H1 (cell line): ENCODE data around the gene ARHGAP24. TPM values are rescaled to one million over a fixed set of nuclear protein-coding genes. Genes with fewer than 3 reads are reported as not detected.

Source experiments
- CTCF ChIA-PET: fragments of 300-600 bp; sonication (Branson Sonifier 250); formaldehyde crosslinking; loops from one replicate; lab custom pipeline; 2021; ENCODE audit not compliant: partially characterized antibody; lab: Charles Lee
- POLR2A ChIA-PET: fragments of 300-600 bp; sonication (Branson Sonifier 250); formaldehyde crosslinking; loops from one replicate; lab custom pipeline; 2021; ENCODE audit warnings: inconsistent platforms; ENCODE audit not compliant: partially characterized antibody; lab: Charles Lee
- DNase-seq, 2 experiments: peaks; one replicate each; pipeline versions ENCODE4 v3.0.0 to v3.0.0-alpha.2; 2010 to 2022; ENCODE audit warnings: low spot score in 2 of 2, low read depth in 1 of 2, mixed read lengths in 1 of 2
- FAIRE-seq: peaks from 2 replicates; lab custom pipeline; 2011; peaks lifted over from hg19 to GRCh38; lab: Jason Lieb, UNC
- H2AFZ ChIP-seq: 2 replicates; pipeline ENCODE4 v1.8.1; 2012; ENCODE audit warnings: low read length, inconsistent platforms
- H2AK5ac ChIP-seq: 2 replicates; pipeline ENCODE4 v1.6.1; 2013; ENCODE audit warnings: low read depth, low read length
- H2BK120ac ChIP-seq: replicated peaks from 2 replicates; pipeline ENCODE3; 2013; ENCODE audit warnings: low read depth, low read length, inconsistent platforms
- H2BK12ac ChIP-seq: 2 replicates; pipeline ENCODE4 v1.6.1; 2013; ENCODE audit warnings: low read depth, low read length
- H2BK15ac ChIP-seq: 2 replicates; pipeline ENCODE4 v1.6.1; 2013; ENCODE audit warnings: low read length
- H2BK20ac ChIP-seq: 2 replicates; pipeline ENCODE4 v1.6.1; 2013; ENCODE audit warnings: low read length
- H2BK5ac ChIP-seq: 2 replicates; pipeline ENCODE4 v1.6.1; 2013; ENCODE audit warnings: low read depth, low read length
- H3K14ac ChIP-seq: 2 replicates; pipeline ENCODE4 v1.6.1; 2013; ENCODE audit warnings: inconsistent platforms; ENCODE audit not compliant: insufficient read length
- H3K18ac ChIP-seq: 2 replicates; pipeline ENCODE4 v1.6.1; 2013; ENCODE audit warnings: low read length; ENCODE audit errors: extremely low read depth
- H3K23ac ChIP-seq: 2 replicates; pipeline ENCODE4 v1.6.1; 2013; ENCODE audit warnings: inconsistent platforms; ENCODE audit not compliant: insufficient read length
- H3K23me2 ChIP-seq: 2 replicates; pipeline ENCODE4 v1.6.1; 2013; ENCODE audit warnings: low read depth, low read length
- H3K27ac ChIP-seq: 2 replicates; pipeline ENCODE4 v1.6.1; 2011; ENCODE audit warnings: low read depth, low read length, inconsistent platforms
- H3K27me3 ChIP-seq, 4 experiments: replicated peaks in 1 of 4; 1 replicate in 1 of 4; 2 replicates in 3 of 4; pipeline versions ENCODE4 v1.6.1 to v1.8.1; 2011 to 2013; ENCODE audit warnings: low read length in 3 of 4, mild to moderate bottlenecking in 3 of 4, inconsistent platforms in 2 of 4, mixed read lengths in 2 of 4, moderate library complexity in 1 of 4; ENCODE audit not compliant: control insufficient read depth in 3 of 4, insufficient read depth in 3 of 4; ENCODE audit errors: extremely low read depth in 1 of 4
- H3K36me3 ChIP-seq, 4 experiments: 2 replicates each; pipeline versions ENCODE4 v1.6.1 to v1.8.1; 2011 to 2013; ENCODE audit warnings: mild to moderate bottlenecking in 4 of 4, low read length in 3 of 4, moderate library complexity in 2 of 4, control low read depth in 1 of 4, inconsistent platforms in 1 of 4; ENCODE audit not compliant: insufficient read depth in 4 of 4, control insufficient read depth in 2 of 4
- H3K4ac ChIP-seq: replicated peaks from 2 replicates; pipeline ENCODE3; 2013; ENCODE audit warnings: low read length, low read depth, mixed read lengths, inconsistent platforms; ENCODE audit not compliant: insufficient read length
- H3K4me1 ChIP-seq, 4 experiments: replicated peaks in 1 of 4; 1 replicate in 1 of 4; 2 replicates in 3 of 4; pipeline versions ENCODE4 v1.6.1 to v1.8.1; 2011 to 2013; ENCODE audit warnings: low read length in 3 of 4, inconsistent platforms in 2 of 4, mixed read lengths in 1 of 4; ENCODE audit not compliant: insufficient read depth in 4 of 4, control insufficient read depth in 3 of 4
- H3K4me2 ChIP-seq, 2 experiments: 2 replicates each; pipeline versions ENCODE4 v1.6.1 to v1.8.1; 2011 to 2013; ENCODE audit warnings: low read depth in 2 of 2, low read length in 2 of 2, control low read depth in 1 of 2, inconsistent platforms in 1 of 2, mild to moderate bottlenecking in 1 of 2; ENCODE audit not compliant: insufficient read depth in 1 of 2
- H3K4me3 ChIP-seq, 4 experiments: fragments of 200-600, 300-600 bp in 1 of 4; sonication (generic), shearing (Covaris generic), sonication (Bioruptor Twin) in 1 of 4; 2 replicates each; pipeline versions ENCODE4 v1.5.1 to v1.8.1; 2011 to 2016; ENCODE audit warnings: low read length in 4 of 4, low read depth in 3 of 4, control low read depth in 2 of 4, inconsistent platforms in 2 of 4, mild to moderate bottlenecking in 2 of 4, mixed read lengths in 1 of 4, moderate library complexity in 1 of 4; ENCODE audit not compliant: insufficient read depth in 2 of 4; ENCODE audit errors: extremely low read depth in 1 of 4
- H3K56ac ChIP-seq: replicated peaks from 2 replicates; pipeline ENCODE3; 2013; ENCODE audit warnings: low read depth, mild to moderate bottlenecking, mixed read lengths, low read length, inconsistent platforms; ENCODE audit not compliant: insufficient read length
- H3K79me1 ChIP-seq: 2 replicates; pipeline ENCODE4 v1.6.1; 2013; ENCODE audit warnings: low read depth, low read length, control low read depth
- H3K79me2 ChIP-seq, 2 experiments: 2 replicates each; pipeline versions ENCODE4 v1.6.1 to v1.8.1; 2012 to 2013; ENCODE audit warnings: low read length in 2 of 2, mild to moderate bottlenecking in 2 of 2, inconsistent platforms in 1 of 2; ENCODE audit not compliant: insufficient read depth in 2 of 2, control insufficient read depth in 1 of 2
- H3K9ac ChIP-seq, 4 experiments: replicated peaks in 1 of 4; 1 replicate in 1 of 4; 2 replicates in 3 of 4; pipeline versions ENCODE4 v1.6.1 to v1.8.1; 2011 to 2013; ENCODE audit warnings: low read depth in 3 of 4, low read length in 3 of 4, control low read depth in 2 of 4, mild to moderate bottlenecking in 2 of 4, moderate library complexity in 2 of 4, inconsistent platforms in 1 of 4; ENCODE audit errors: extremely low read depth in 1 of 4
- H3K9me3 ChIP-seq, 2 experiments: 2 replicates each; pipeline versions ENCODE4 v1.6.1 to v1.8.1; 2012 to 2013; ENCODE audit warnings: mild to moderate bottlenecking in 2 of 2, moderate library complexity in 2 of 2, control low read depth in 1 of 2, inconsistent platforms in 1 of 2, low read depth in 1 of 2, low read length in 1 of 2, mixed read lengths in 1 of 2; ENCODE audit not compliant: insufficient read depth in 2 of 2
- H4K20me1 ChIP-seq, 2 experiments: replicated peaks in 1 of 2; 2 replicates each; pipeline versions ENCODE3 to v1.8.1; 2011 to 2013; ENCODE audit warnings: inconsistent platforms in 2 of 2, low read length in 2 of 2, mild to moderate bottlenecking in 1 of 2; ENCODE audit not compliant: insufficient read depth in 2 of 2, control insufficient read depth in 1 of 2
- H4K5ac ChIP-seq: 2 replicates; pipeline ENCODE4 v1.6.1; 2013; ENCODE audit warnings: low read length, low read depth, mixed read lengths, inconsistent platforms; ENCODE audit not compliant: insufficient read length
- H4K8ac ChIP-seq: 2 replicates; pipeline ENCODE4 v1.8.0; 2013; ENCODE audit warnings: mild to moderate bottlenecking, moderate library complexity, low read length, inconsistent platforms; ENCODE audit not compliant: insufficient read depth; ENCODE audit errors: extremely low read depth
- H4K91ac ChIP-seq: replicated peaks from 2 replicates; pipeline ENCODE3; 2013; ENCODE audit warnings: low read length, mixed read lengths, inconsistent platforms; ENCODE audit not compliant: insufficient read length
- CHD2 ChIP-seq: IDR thresholded peaks from 2 replicates; pipeline ENCODE4 v1.6.1; 2012; ENCODE audit warnings: low read length, improper control_type of control experiment
- E2F6 ChIP-seq: IDR thresholded peaks from 2 replicates; pipeline ENCODE4 v1.6.1; 2012; ENCODE audit warnings: inconsistent platforms
- GABPA ChIP-seq: IDR thresholded peaks from 2 replicates; pipeline ENCODE4 v1.6.1; 2011; ENCODE audit warnings: mild to moderate bottlenecking, low read length, moderate library complexity, borderline replicate concordance; ENCODE audit not compliant: insufficient read depth
- HDAC2 ChIP-seq, 2 experiments: fragments of 300-600 bp in 1 of 2; sonication (generic) in 1 of 2; IDR thresholded peaks; 2 replicates each; pipeline ENCODE4 v1.6.1; 2011 to 2012; ENCODE audit warnings: low read depth in 2 of 2, low read length in 2 of 2, mild to moderate bottlenecking in 2 of 2, moderate library complexity in 2 of 2, borderline replicate concordance in 1 of 2, inconsistent platforms in 1 of 2
- HDAC6 ChIP-seq: IDR thresholded peaks from one replicate; pipeline ENCODE4 v1.7.1; 2012; ENCODE audit warnings: low read depth, mild to moderate bottlenecking, inconsistent platforms, low read length, moderate library complexity
- KDM1A ChIP-seq: fragments of 200-600, 300-600 bp; sonication (generic); IDR thresholded peaks from 2 replicates; pipeline ENCODE4 v1.7.1; 2016; ENCODE audit warnings: mild to moderate bottlenecking, low read length, borderline replicate concordance
- PHF8 ChIP-seq: fragments of 200-600 bp; sonication (generic); conservative IDR thresholded peaks from 2 replicates; pipeline ENCODE4 v1.7.1; 2012; ENCODE audit warnings: low read depth, mild to moderate bottlenecking, inconsistent platforms, low read length, moderate library complexity
- RFX5 ChIP-seq: IDR thresholded peaks from 2 replicates; pipeline ENCODE4 v1.6.1; 2011; ENCODE audit warnings: low read depth, low read length, improper control_type of control experiment, borderline replicate concordance
- SIRT6 ChIP-seq: IDR thresholded peaks from one replicate; pipeline ENCODE4 v1.7.1; 2012; ENCODE audit warnings: low read length, inconsistent platforms
- TAF7 ChIP-seq: optimal IDR thresholded peaks from 2 replicates; pipeline ENCODE3; 2011; ENCODE audit warnings: low read depth, mild to moderate bottlenecking, inconsistent platforms, low read length, moderate library complexity, borderline replicate concordance
- TBP ChIP-seq: IDR thresholded peaks from 2 replicates; pipeline ENCODE4 v1.6.1; 2011; ENCODE audit warnings: low read depth, low read length, improper control_type of control experiment
- WGBS, 2 experiments: shearing (Covaris generic) in 1 of 2; methylation state at CpG; one replicate each; pipeline versions ENCODE4 v1.1.6 to v1.1.7; 2013 to 2015; ENCODE audit warnings: low lambda C conversion rate in 2 of 2, mixed read lengths in 2 of 2, inconsistent platforms in 1 of 2, low coverage in 1 of 2, missing lambda C conversion rate in 1 of 2; ENCODE audit not compliant: insufficient replicate concordance in 2 of 2, insufficient coverage in 1 of 2, insufficient read length in 1 of 2; ENCODE audit errors: extremely low coverage in 1 of 2, missing lambda C conversion rate in 1 of 2; 5-methylcytosine and 5-hydroxymethylcytosine counted together
- polyA plus RNA-seq, 7 experiments: library from polyadenylated mRNA; depleted of rRNA in 3 of 7; stranded (reverse) in 5 of 7; unstranded in 2 of 7; fragments of >200 nt in 5 of 7; fragments of 200-250 nt in 2 of 7; gene quantifications; 1 replicate in 5 of 7; 2 replicates in 1 of 7; 4 replicates in 1 of 7; pipeline versions ENCODE4 v1.2.1 to v1.2.3, GENCODE V29; 2011 to 2013; ENCODE audit warnings: missing spikeins in 2 of 7, mixed read lengths in 2 of 7
- total RNA-seq: library from RNA; stranded (reverse); fragmentation: NEBNext Ultra II Directional; extraction: Animal tissue kit (Norgen Biotek cat#: 25700); gene quantifications from 2 replicates; pipeline ENCODE4 v1.2.1, GENCODE V29; 2021

The ARHGAP24 gene
- total and polyA plus RNA-seq, 2 of the 8 experiments (the other 6 are each of a cell fraction or from before 2014, with no cell fraction given), result 0.08 to 0.50 TPM

- Histone ChIP-seq H3K4me2 (no peak overlapping the region; a peak in 1 of 4 replicates), H3K36me3 (no peaks in the 10 kb centered on the region), H3K4me3 (no peak overlapping the region), H3K4ac (no peak overlapping the region), H3K23ac (no peak overlapping the region), H2BK5ac (no peak overlapping the region), H2BK15ac (no peak overlapping the region), H3K18ac (no peak overlapping the region), H3K27me3 (peaks cover 0 to 1% (median 0%) of the 10 kb centered on the region in 4 experiments; a peak in 1 of 7 replicates), H3K14ac (no peak overlapping the region), H4K20me1 (no peaks in the 10 kb centered on the region), H2BK120ac (no peak overlapping the region), H3K23me2 (no peaks in the 10 kb centered on the region; the same call in 1 of the 2 replicates), H4K5ac (no peak overlapping the region), H3K56ac (no peak overlapping the region), H3K9me3 (no peaks in the 10 kb centered on the region), H2BK12ac (no peak overlapping the region), H3K4me1 (peaks cover 0 to 13% (median 5%) of the 10 kb centered on the region in 4 experiments; a peak in 5 of 7 replicates), H4K91ac (no peak overlapping the region), H3K79me1 (no peaks in the 10 kb centered on the region), H3K27ac (no peak overlapping the region), H2BK20ac (no peak overlapping the region), H4K8ac (no peak overlapping the region), H2AK5ac (no peak overlapping the region), H3K79me2 (no peaks in the 10 kb centered on the region), H3K9ac (no peak overlapping the region), H2AFZ (no peak overlapping the region)
- no peak for FAIRE-seq
- POLR2A ChIA-PET, result no interaction called here
- CTCF ChIA-PET, result interaction anchor here (0.7 to 1.1 kb wide), 4 partner anchors 9 to 132 kb away, joined by 3 to 5 read pairs (median 3); no protein-coding TSS in a partner anchor
- WGBS, 2 experiments, result 85% methylated on average over 5 of the region's 5 CpGs; no CpG with 5 or more reads in 1 of the 2 experiments
- no peak for DNase-seq
- TF ChIP-seq TAF7 (no peak), CHD2 (no peak), HDAC2 (IDR thresholded peaks at IDR 0.05; ENCODE audit: borderline replicate concordance in 1 of 2, low read depth in 2 of 2, low read length in 2 of 2) (no peak), KDM1A (no peak), TBP (no peak), GABPA (no peak), RFX5 (no peak), HDAC6 (no peak), SIRT6 (no peak), PHF8 (no peak), E2F6 (no peak)
Observed at GRCh38 chr4:85928775-85929591, 454.0 kb downstream of the ARHGAP24 start.
